OCI-LY7 (cell line): ENCODE measurements around the gene ZSWIM5.

Experiments
- EZH2phosphoT487 ChIP-seq: fragments of 200-600 bp; sonication (generic); IDR thresholded peaks from 2 replicates; pipeline ENCODE4 v1.6.1; 2018; ENCODE audit warnings: low read depth, borderline replicate concordance, mild to moderate bottlenecking, mixed run types, antibody characterized with exemption, low read length, moderate library complexity, mixed read lengths
- TF ChIP-seq, protein P1 (sequence below): fragments of 200-600 bp; sonication (generic); conservative IDR thresholded peaks from 2 replicates; pipeline ENCODE4 v1.5.1; 2014; ENCODE audit warnings: mild to moderate bottlenecking, antibody characterized with exemption, low read length, moderate library complexity, mixed read lengths

DNA sequence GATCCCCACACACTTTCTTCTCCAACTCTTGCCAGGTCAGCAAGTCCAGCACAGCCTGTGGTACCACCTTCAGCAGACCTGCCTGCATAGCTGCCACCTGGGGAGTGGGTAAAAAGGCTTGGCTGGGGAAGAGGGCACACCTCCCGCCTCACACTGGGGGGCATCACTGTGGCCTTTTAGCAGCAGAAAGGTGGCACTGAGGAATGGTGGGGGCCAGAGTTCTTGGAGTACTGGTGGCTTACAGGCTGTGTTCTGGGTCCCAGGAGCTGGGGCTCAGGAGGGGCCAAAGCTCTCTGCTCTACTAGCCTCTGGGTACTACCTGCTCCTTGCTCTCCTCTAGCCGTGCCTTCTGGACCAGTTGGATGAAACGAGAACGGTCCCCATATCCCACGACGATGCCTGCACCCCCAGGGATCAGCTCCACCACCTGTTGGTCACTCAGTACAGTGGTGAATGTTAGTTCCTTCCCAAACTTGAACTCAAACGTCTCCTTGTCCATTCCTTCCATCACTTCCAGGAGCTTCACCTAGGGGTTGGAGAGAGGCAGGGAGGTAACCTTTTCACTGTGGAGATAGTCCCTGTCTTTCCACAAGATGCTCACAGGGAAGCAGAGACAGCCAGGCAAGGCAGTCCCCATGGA lies 202.0 kb downstream of the ZSWIM5 start:
- TF ChIP-seq, protein P1, sequence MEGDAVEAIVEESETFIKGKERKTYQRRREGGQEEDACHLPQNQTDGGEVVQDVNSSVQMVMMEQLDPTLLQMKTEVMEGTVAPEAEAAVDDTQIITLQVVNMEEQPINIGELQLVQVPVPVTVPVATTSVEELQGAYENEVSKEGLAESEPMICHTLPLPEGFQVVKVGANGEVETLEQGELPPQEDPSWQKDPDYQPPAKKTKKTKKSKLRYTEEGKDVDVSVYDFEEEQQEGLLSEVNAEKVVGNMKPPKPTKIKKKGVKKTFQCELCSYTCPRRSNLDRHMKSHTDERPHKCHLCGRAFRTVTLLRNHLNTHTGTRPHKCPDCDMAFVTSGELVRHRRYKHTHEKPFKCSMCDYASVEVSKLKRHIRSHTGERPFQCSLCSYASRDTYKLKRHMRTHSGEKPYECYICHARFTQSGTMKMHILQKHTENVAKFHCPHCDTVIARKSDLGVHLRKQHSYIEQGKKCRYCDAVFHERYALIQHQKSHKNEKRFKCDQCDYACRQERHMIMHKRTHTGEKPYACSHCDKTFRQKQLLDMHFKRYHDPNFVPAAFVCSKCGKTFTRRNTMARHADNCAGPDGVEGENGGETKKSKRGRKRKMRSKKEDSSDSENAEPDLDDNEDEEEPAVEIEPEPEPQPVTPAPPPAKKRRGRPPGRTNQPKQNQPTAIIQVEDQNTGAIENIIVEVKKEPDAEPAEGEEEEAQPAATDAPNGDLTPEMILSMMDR = no peak
- no peak for TF ChIP-seq EZH2phosphoT487
